ENCODE data around the gene ACOT8. TPM values are rescaled to one million over a fixed set of nuclear protein-coding genes. Genes with fewer than 3 reads are reported as not detected.

ACOT8 gene
- total RNA-seq, 4 donors from 2014 or later: 34.4 to 62.0 (median 44.3) TPM

DNA sequence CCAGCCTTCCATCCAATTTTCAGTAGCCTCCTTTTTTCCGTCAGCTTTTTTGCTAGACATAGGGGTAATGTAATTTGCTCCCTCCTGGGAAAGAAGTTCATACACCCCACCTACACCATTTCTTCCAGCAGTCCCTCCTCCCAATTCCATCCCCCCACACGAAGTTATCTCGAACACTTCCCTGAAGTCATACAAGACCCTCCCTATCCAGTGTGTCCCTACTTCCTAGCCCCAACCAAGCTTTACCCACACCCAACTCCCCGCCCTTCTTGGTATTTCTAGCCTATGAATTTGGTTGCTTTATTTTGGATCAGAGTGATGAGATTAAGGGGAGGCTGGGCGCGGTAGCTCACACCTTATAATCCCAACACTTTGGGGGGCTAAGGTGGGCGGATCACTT lies 43.7 kb downstream of the ACOT8 start:
- 69% methylated on average over 7 of the region's 7 CpGs for WGBS
- peaks cover 30% of the 10 kb centered on the region for H3K36me3 ChIP-seq
- H3K27me3 ChIP-seq: no peaks in the 10 kb centered on the region
- peak overlapping the region; percentile 69 for H3K4me3 ChIP-seq
- no peaks in the 10 kb centered on the region for H3K9me3 ChIP-seq
- peaks cover 14% of the 10 kb centered on the region for H3K4me1 ChIP-seq
- no peak for TF ChIP-seq EP300 (IDR thresholded peaks at IDR 0.05)
- no peak for TF ChIP-seq CTCF (IDR thresholded peaks at IDR 0.05)
- no peak for TF ChIP-seq POLR2A (IDR thresholded peaks at IDR 0.05)
- TF ChIP-seq POLR2AphosphoS5 (IDR thresholded peaks at IDR 0.05): no peak
- no peak overlapping the region for H3K27ac ChIP-seq
- no peak for DNase-seq (ENCODE audit: low spot score in 2 of 2)

DNA sequence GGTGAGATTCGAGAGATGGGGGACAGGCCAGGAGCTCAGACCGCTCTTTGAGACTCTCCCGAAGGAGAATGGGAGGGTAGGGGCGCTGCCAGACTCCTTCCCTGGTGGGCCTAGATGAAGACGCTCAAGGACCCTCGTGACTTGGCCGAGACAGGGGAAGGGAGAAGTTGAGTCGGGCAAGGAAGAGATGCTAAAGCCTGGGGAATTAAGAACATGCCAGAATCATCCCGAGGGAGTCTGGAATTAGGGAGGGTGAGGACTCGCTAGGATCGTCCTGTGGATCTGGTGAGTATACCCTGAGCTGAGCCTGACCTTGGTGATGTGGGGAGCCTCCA lies 44.2 kb downstream of the ACOT8 start:
- H3K4me1 ChIP-seq: peaks cover 14% of the 10 kb centered on the region
- peak overlapping the region; percentile 69 for H3K4me3 ChIP-seq
- TF ChIP-seq POLR2A (IDR thresholded peaks at IDR 0.05) (no peak), CTCF (IDR thresholded peaks at IDR 0.05) (no peak), POLR2AphosphoS5 (IDR thresholded peaks at IDR 0.05) (no peak), EP300 (IDR thresholded peaks at IDR 0.05) (no peak)
- no peaks in the 10 kb centered on the region for H3K9me3 ChIP-seq
- no peak for DNase-seq (ENCODE audit: low spot score in 2 of 2)
- peaks cover 35% of the 10 kb centered on the region for H3K36me3 ChIP-seq
- no peaks in the 10 kb centered on the region for H3K27me3 ChIP-seq
- H3K27ac ChIP-seq: no peak overlapping the region
- WGBS: 5% methylated on average over 11 of the region's 11 CpGs

GRCh38 chr20:45812157-45813005 lies 44.8 kb downstream of the ACOT8 start, which contains the start of gene UBE2C:
Gene UBE2C, plus strand, starts transcription at chr20:45812644. Its CDS starts 52 bp downstream, at chr20:45812696.
- no peak within 1 kb of the TSS for H3K27ac ChIP-seq
- DNase-seq (ENCODE audit: low spot score in 2 of 2): peak; percentile 98 to 99
- H3K36me3 ChIP-seq: peaks cover 41% of the 10 kb centered on the region
- H3K4me3 ChIP-seq: peak within 1 kb of the TSS; percentile 69
- 0% methylated on average over 27 of the region's 65 CpGs for WGBS
- no peak for TF ChIP-seq CTCF (IDR thresholded peaks at IDR 0.05)
- no peak for TF ChIP-seq EP300 (IDR thresholded peaks at IDR 0.05)
- peak in 1 of 3 donors; percentile 92 for TF ChIP-seq POLR2AphosphoS5 (IDR thresholded peaks at IDR 0.05)
- no peak for TF ChIP-seq POLR2A (IDR thresholded peaks at IDR 0.05)
- H3K4me1 ChIP-seq: peaks cover 14% of the 10 kb centered on the region
- H3K9me3 ChIP-seq: no peaks in the 10 kb centered on the region
- H3K27me3 ChIP-seq: no peaks in the 10 kb centered on the region

DNA sequence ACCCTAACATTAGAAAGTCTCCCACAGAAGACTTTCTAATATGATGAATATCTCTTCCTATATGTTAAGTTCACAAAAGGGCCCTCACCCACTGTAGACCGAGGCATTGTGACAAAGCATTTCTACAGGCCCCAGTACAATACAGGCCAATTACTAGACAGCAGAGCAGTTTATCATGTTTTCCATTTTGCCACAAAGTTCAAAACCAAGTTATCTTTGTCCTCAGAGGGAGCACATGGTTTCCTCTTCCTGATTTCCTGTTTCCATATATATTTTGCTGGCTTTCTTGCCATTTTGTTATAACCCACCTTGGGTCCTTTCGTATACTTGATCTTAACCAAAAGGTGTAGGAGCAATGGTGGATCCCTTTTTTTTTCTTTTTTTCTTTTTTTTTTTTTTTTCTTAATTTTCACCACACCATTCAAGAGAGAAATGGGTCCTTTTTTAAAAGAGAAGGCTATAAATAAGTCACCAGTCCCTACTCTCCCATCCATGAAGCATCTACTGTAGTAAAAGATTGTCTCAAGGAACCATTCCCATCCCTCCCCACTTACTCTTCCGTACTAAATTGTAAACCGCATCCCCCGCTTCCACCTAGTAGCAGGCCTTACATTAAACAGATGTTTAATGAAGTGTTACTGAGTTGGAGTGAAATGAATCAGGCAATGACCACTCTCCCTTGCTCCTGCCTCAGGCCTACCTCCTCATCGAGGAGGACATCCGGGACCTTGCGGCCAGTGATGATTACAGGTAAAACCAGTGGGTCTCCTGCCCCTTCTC lies 46.8 kb downstream of the ACOT8 start:
- H3K9me3 ChIP-seq: no peaks in the 10 kb centered on the region
- TF ChIP-seq POLR2A (IDR thresholded peaks at IDR 0.05): no peak
- TF ChIP-seq POLR2AphosphoS5 (IDR thresholded peaks at IDR 0.05): no peak
- TF ChIP-seq CTCF (IDR thresholded peaks at IDR 0.05): no peak
- TF ChIP-seq EP300 (IDR thresholded peaks at IDR 0.05): no peak
- 90% methylated on average over 8 of the region's 8 CpGs for WGBS
- H3K27me3 ChIP-seq: no peaks in the 10 kb centered on the region
- H3K4me1 ChIP-seq: peaks cover 14% of the 10 kb centered on the region
- DNase-seq (ENCODE audit: low spot score in 2 of 2): no peak
- H3K36me3 ChIP-seq: peaks cover 60% of the 10 kb centered on the region
- no peak overlapping the region for H3K27ac ChIP-seq
- no peak overlapping the region for H3K4me3 ChIP-seq

DNA sequence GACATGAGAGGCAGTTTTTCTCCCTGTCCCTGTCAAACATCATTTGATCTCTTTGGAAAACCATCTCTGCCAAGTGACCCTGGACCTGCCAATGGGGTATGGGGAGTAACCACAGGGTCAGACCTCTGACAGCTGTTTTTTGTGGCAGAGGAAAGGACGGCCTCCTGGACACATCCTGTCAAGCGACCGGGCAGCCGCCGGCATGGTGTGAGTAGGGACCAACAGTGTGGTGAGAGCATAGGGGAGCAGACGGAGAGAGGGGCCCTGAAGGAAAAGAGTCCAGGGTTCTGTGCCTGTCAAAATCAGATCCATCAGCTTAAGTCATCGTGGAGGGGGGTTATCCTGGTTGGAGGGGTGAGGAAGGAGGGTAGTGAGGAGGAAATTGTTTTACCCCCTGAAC lies 55.3 kb downstream of the ACOT8 start:
- peaks cover 7% of the 10 kb centered on the region for H3K4me1 ChIP-seq
- TF ChIP-seq POLR2A (IDR thresholded peaks at IDR 0.05): no peak
- no peak overlapping the region for H3K4me3 ChIP-seq
- 94% methylated on average over 7 of the region's 7 CpGs for WGBS
- H3K9me3 ChIP-seq: no peaks in the 10 kb centered on the region
- no peak overlapping the region for H3K27ac ChIP-seq
- no peak for DNase-seq (ENCODE audit: low spot score in 2 of 2)
- peaks cover 69% of the 10 kb centered on the region for H3K36me3 ChIP-seq
- H3K27me3 ChIP-seq: no peaks in the 10 kb centered on the region
